Lung (tissue), 12 donors: ENCODE results near the gene RSPRY1. TPM values are rescaled to one million over a fixed set of nuclear protein-coding genes. Genes with fewer than 3 reads are reported as not detected.

ENCODE experiments used
- ATAC-seq: fragments of 200-7000 bp; cut with Tn5 transposase; one replicate; pipeline ENCODE4 v1.9.1; 2020; ENCODE audit warnings: moderate number of reproducible peaks; ENCODE audit not compliant: insufficient read depth, low FRiP score
- DNase-seq, 3 donors: peaks; one replicate each; pipeline ENCODE4 v3.0.0-alpha.2; 2013 to 2017
- H3K27ac ChIP-seq, 2 donors: one replicate each; pipeline ENCODE4 v1.5.1; 2013; ENCODE audit warnings: mild to moderate bottlenecking in 2 of 2, moderate library complexity in 2 of 2, control low read depth in 1 of 2, inconsistent platforms in 1 of 2, low read depth in 1 of 2, low read length in 1 of 2
- H3K27me3 ChIP-seq, 3 donors: one replicate each; pipeline ENCODE4 v1.5.1; 2013; ENCODE audit warnings: low read length in 2 of 3; ENCODE audit not compliant: control insufficient read depth in 3 of 3, insufficient read depth in 3 of 3
- H3K36me3 ChIP-seq, 4 donors: one replicate each; pipeline ENCODE4 v1.5.1; 2013; ENCODE audit warnings: low read length in 4 of 4, mild to moderate bottlenecking in 1 of 4, moderate library complexity in 1 of 4; ENCODE audit not compliant: control insufficient read depth in 4 of 4, insufficient read depth in 4 of 4
- H3K4me1 ChIP-seq, 5 donors: one replicate each; pipeline ENCODE4 v1.5.1; 2013; ENCODE audit warnings: low read length in 5 of 5, mild to moderate bottlenecking in 2 of 5, moderate library complexity in 1 of 5; ENCODE audit not compliant: control insufficient read depth in 5 of 5, insufficient read depth in 5 of 5
- H3K4me3 ChIP-seq: one replicate; pipeline ENCODE4 v1.5.1; 2013; ENCODE audit warnings: mild to moderate bottlenecking, control low read depth, moderate library complexity
- H3K9ac ChIP-seq, 2 donors: one replicate each; pipeline ENCODE4 v1.5.1; 2013; ENCODE audit warnings: low read length in 2 of 2, control low read depth in 1 of 2; ENCODE audit not compliant: insufficient read depth in 1 of 2
- H3K9me3 ChIP-seq, 4 donors: one replicate each; pipeline ENCODE4 v1.5.1; 2013; ENCODE audit warnings: low read length in 3 of 4, mild to moderate bottlenecking in 1 of 4, moderate library complexity in 1 of 4; ENCODE audit not compliant: control insufficient read depth in 4 of 4, insufficient read depth in 3 of 4
- WGBS, 2 donors: extraction: QIAGEN DNeasy Blood & Tissue Kit; methylation state at CpG; one replicate each; pipeline ENCODE4 v1.1.7; 2013; 5-methylcytosine and 5-hydroxymethylcytosine counted together
- polyA plus RNA-seq, 2 donors: library from polyadenylated mRNA; stranded (reverse); fragments of 200-250 nt; gene quantifications; one replicate each; pipeline ENCODE4 v1.2.1, GENCODE V29; 2013
- total RNA-seq, 2 donors: library from RNA; depleted of rRNA in 1 of 2; stranded (reverse); fragments of >200 nt in 1 of 2; gene quantifications; one replicate each; pipeline ENCODE4 v1.2.1, GENCODE V29; 2014 to 2021
- TF ChIP-seq, protein P1 (sequence below): IDR thresholded peaks from 2 replicates; pipeline ENCODE4 v1.5.1; 2012; ENCODE audit warnings: mild to moderate bottlenecking; ENCODE audit errors: control extremely low read depth, extremely low read depth
- donor health status: control.
- donor health status: control.
- donor health status: Bipolar disorder and iron deficiency.
- donor health status: healthy.
- donor health status: DM: yes; HTN: yes; CAD: no.

Gene RSPRY1
- total and polyA plus RNA-seq, 4 donors, result 10.5 to 71.7 (median 25.2) TPM

DNA sequence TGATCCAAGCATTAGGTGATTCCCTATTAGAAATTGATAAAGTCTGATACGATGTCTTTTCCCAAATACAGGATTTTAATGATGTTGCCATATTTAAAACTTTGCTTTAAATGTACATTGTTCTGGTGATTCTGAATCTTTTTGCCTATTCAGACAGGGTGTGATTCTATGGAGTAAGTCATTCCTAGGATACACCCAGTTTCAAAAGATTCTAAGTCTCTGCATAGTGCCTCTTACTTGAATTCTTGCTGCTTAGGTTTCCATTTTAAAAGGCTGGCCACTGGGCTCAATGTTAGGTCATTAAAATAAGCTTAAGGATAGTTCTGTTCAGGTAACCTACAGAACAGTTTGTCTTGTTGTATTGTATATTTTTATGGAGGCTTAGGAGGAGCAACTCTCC, 36.9 kb downstream of the RSPRY1 start:
- 95 to 96% methylated on average over 1 of the region's 1 CpG for WGBS, 2 donors
- Histone ChIP-seq H3K9ac (no peak overlapping the region), H3K4me1 (peaks cover 0 to 3% (median 0%) of the 10 kb centered on the region in 5 donors), H3K27ac (no peak overlapping the region), H3K9me3 (no peaks in the 10 kb centered on the region), H3K36me3 (peaks cover 25 to 69% (median 62%) of the 10 kb centered on the region in 4 donors), H3K27me3 (no peaks in the 10 kb centered on the region), H3K4me3 (no peak overlapping the region)
- DNase-seq (no peak), ATAC-seq (no peak)
- TF ChIP-seq, protein P1, sequence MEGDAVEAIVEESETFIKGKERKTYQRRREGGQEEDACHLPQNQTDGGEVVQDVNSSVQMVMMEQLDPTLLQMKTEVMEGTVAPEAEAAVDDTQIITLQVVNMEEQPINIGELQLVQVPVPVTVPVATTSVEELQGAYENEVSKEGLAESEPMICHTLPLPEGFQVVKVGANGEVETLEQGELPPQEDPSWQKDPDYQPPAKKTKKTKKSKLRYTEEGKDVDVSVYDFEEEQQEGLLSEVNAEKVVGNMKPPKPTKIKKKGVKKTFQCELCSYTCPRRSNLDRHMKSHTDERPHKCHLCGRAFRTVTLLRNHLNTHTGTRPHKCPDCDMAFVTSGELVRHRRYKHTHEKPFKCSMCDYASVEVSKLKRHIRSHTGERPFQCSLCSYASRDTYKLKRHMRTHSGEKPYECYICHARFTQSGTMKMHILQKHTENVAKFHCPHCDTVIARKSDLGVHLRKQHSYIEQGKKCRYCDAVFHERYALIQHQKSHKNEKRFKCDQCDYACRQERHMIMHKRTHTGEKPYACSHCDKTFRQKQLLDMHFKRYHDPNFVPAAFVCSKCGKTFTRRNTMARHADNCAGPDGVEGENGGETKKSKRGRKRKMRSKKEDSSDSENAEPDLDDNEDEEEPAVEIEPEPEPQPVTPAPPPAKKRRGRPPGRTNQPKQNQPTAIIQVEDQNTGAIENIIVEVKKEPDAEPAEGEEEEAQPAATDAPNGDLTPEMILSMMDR, result no peak

GRCh38 chr16:57224651-57225335, 38.7 kb downstream of the RSPRY1 start:
- WGBS, 2 donors, result 94 to 96% methylated on average over 6 of the region's 6 CpGs
- ATAC-seq, result no peak
- TF ChIP-seq, protein P1, result no peak

GRCh38 chr16:57225978-57226377, 39.8 kb downstream of the RSPRY1 start:
- Histone ChIP-seq H3K4me3 (no peak overlapping the region), H3K27me3 (no peaks in the 10 kb centered on the region), H3K9me3 (no peaks in the 10 kb centered on the region), H3K36me3 (peaks cover 29 to 64% (median 54%) of the 10 kb centered on the region in 4 donors), H3K4me1 (peaks cover 0 to 3% (median 0%) of the 10 kb centered on the region in 5 donors), H3K9ac (no peak overlapping the region), H3K27ac (no peak overlapping the region)
- ATAC-seq (no peak), DNase-seq (no peak)
- 96 to 99% methylated on average over 7 of the region's 7 CpGs for WGBS, 2 donors
- TF ChIP-seq, protein P1, result no peak

More at GRCh38 chr16:57224651-57225335, 38.7 kb downstream of the RSPRY1 start:
- Histone ChIP-seq H3K4me1 (peaks cover 0 to 3% (median 0%) of the 10 kb centered on the region in 5 donors), H3K9me3 (no peaks in the 10 kb centered on the region), H3K4me3 (no peak overlapping the region), H3K9ac (no peak overlapping the region), H3K27me3 (no peaks in the 10 kb centered on the region), H3K36me3 (peaks cover 30 to 62% (median 55%) of the 10 kb centered on the region in 4 donors), H3K27ac (no peak overlapping the region)
- DNase-seq, result peak in 2 of 3 donors; percentile 10 to 17
